Measurements from ENCODE around the gene PREX1. TPM values are rescaled to one million over a fixed set of nuclear protein-coding genes. Genes with fewer than 3 reads are reported as not detected.

The PREX1 gene
- polyA plus RNA-seq, 1 of the 3 experiments (the other 2 are of a cell fraction) = 5.3 TPM

- no peaks in the 10 kb centered on the region for H3K9me3 ChIP-seq
- H2AFZ ChIP-seq (ENCODE audit: low read depth) = no peak overlapping the region
- H3F3A ChIP-seq (replicated peaks; ENCODE audit: insufficient read depth) = no peaks in the 10 kb centered on the region
- no peaks in the 10 kb centered on the region for H4K20me1 ChIP-seq (ENCODE audit: insufficient read depth)
- POLR2A ChIA-PET = no interaction called here
- no peaks in the 10 kb centered on the region for H3K27me3 ChIP-seq (ENCODE audit: insufficient read depth)
- H3K9me2 ChIP-seq = no peaks in the 10 kb centered on the region
- H3K27ac ChIP-seq (ENCODE audit: low read depth in 2 of 2, low read length in 1 of 2) = no peak overlapping the region
- CTCF ChIA-PET = interaction anchor here (0.8 kb wide), 1 partner anchor 95 kb away, joined by 3 read pairs; no protein-coding TSS in a partner anchor
- no peak overlapping the region for H3K4me2 ChIP-seq
- no peak overlapping the region for H3K9ac ChIP-seq
- TF ChIP-seq, protein P1, sequence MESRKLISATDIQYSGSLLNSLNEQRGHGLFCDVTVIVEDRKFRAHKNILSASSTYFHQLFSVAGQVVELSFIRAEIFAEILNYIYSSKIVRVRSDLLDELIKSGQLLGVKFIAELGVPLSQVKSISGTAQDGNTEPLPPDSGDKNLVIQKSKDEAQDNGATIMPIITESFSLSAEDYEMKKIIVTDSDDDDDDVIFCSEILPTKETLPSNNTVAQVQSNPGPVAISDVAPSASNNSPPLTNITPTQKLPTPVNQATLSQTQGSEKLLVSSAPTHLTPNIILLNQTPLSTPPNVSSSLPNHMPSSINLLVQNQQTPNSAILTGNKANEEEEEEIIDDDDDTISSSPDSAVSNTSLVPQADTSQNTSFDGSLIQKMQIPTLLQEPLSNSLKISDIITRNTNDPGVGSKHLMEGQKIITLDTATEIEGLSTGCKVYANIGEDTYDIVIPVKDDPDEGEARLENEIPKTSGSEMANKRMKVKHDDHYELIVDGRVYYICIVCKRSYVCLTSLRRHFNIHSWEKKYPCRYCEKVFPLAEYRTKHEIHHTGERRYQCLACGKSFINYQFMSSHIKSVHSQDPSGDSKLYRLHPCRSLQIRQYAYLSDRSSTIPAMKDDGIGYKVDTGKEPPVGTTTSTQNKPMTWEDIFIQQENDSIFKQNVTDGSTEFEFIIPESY (IDR thresholded peaks at IDR 0.05; ENCODE audit: borderline replicate concordance, low read depth) = no peak
- TF ChIP-seq SIN3A (IDR thresholded peaks at IDR 0.05; ENCODE audit: borderline replicate concordance, low read depth, low read length) (no peak), EZH2phosphoT487 (IDR thresholded peaks at IDR 0.05; ENCODE audit: borderline replicate concordance, low read depth) (no peak), NRF1 (IDR thresholded peaks at IDR 0.05; ENCODE audit: low read depth, low read length) (no peak), YY1 (IDR thresholded peaks at IDR 0.05; ENCODE audit: low read depth) (no peak), REST (IDR thresholded peaks at IDR 0.05; ENCODE audit: low read depth, low read length) (no peak), RCOR1 (IDR thresholded peaks at IDR 0.05; ENCODE audit: low read length) (no peak), FOSL2 (IDR thresholded peaks at IDR 0.05; ENCODE audit: borderline replicate concordance, low read depth) (no peak), MXI1 (IDR thresholded peaks at IDR 0.05; ENCODE audit: low read depth, low read length) (no peak), TCF12 (IDR thresholded peaks at IDR 0.05) (no peak), TAF1 (IDR thresholded peaks at IDR 0.05; ENCODE audit: borderline replicate concordance, low read depth, low read length) (no peak), USF2 (IDR thresholded peaks at IDR 0.05; ENCODE audit: borderline replicate concordance, low read depth, low read length) (no peak), CHD2 (IDR thresholded peaks at IDR 0.05; ENCODE audit: low read length, partially characterized antibody) (no peak)
- TF ChIP-seq, protein P2, sequence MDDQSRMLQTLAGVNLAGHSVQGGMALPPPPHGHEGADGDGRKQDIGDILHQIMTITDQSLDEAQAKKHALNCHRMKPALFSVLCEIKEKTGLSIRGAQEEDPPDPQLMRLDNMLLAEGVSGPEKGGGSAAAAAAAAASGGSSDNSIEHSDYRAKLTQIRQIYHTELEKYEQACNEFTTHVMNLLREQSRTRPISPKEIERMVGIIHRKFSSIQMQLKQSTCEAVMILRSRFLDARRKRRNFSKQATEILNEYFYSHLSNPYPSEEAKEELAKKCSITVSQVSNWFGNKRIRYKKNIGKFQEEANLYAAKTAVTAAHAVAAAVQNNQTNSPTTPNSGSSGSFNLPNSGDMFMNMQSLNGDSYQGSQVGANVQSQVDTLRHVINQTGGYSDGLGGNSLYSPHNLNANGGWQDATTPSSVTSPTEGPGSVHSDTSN (IDR thresholded peaks at IDR 0.05) = no peak
- DNase-seq = no peak
- no peak overlapping the region for H3K4me3 ChIP-seq (ENCODE audit: low read depth in 2 of 2, low read length in 1 of 2)
- WGBS (ENCODE audit: low lambda C conversion rate) = 87% methylated on average over 6 of the region's 6 CpGs
- peaks cover 0 to under 1% of the 10 kb centered on the region in 2 experiments; a peak in 1 of 4 replicates for H3K4me1 ChIP-seq (ENCODE audit: control insufficient read depth in 1 of 2, insufficient read depth in 2 of 2, low read depth in 1 of 2, low read length in 1 of 2)
- no peaks in the 10 kb centered on the region for H3K36me3 ChIP-seq (replicated peaks in 1 of 2; ENCODE audit: control insufficient read depth in 1 of 2, insufficient read depth in 2 of 2, low read length in 1 of 2)
- H3K79me2 ChIP-seq (ENCODE audit: insufficient read depth) = no peaks in the 10 kb centered on the region
Measured at GRCh38 chr20:48752963-48753362, 74.8 kb downstream of the PREX1 start.
